HPDE6-E6E7 (cell line): Measurements from ENCODE around the gene CEP152.
A peak's percentile ranks its signal among the peaks of the same experiment; 100 is the strongest.
"Not testable (repeated sequence)": the region's sequence is repeated elsewhere in the genome, so short reads cannot be mapped to it uniquely, and the experiment has no call there.

Source experiments
- DNase-seq: peaks from one replicate; pipeline ENCODE4 v3.0.0; 2011; ENCODE audit warnings: missing footprints; ENCODE audit errors: extremely low spot score

CEP152 gene

GRCh38 chr15:48810414-48811324 lies at the start of gene CEP152:
Gene CEP152, minus strand, starts transcription at chr15:48811069. Its CDS starts 5,420 bp downstream, at chr15:48805649.
- peak; percentile 90 for DNase-seq

DNA sequence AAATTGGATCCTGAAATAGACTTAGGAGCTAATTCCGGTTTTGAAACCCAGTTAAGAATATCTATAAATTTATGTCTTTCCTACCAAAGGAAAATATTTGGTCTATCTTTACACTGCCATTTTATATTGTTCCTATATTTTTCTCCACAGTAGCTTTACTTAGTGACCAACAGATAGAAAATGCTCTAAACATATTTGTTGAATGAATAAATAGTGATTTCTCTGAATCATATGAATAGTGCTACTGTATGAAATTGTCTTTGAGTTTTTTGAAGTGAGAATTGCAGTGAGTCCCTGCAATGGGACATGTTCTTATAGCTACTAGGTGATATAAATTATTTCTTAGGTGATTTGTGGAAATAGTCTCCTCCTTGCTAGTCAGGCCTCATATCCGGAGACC lies 48.6 kb upstream of the CEP152 start:
- no peak for DNase-seq

DNA sequence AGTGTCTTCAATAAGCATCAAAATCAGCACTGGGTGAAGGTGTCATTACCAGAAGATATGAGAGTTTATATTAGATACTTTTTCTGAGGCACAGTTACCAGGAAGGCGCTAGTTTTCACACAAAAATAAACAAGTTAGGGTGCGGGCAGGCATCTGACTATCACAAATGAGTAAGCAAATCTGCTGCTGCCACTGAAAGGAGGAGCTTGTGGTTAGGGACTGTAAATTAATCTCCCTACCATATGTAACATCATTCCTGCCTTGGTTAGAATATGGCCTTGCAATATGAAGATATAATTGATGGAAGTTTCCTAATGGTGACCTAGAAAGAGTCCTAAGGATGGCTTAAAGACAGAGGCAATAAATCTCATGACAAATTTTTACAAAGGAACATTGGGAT lies 47.5 kb upstream of the CEP152 start:
- no peak for DNase-seq

- no peak for DNase-seq
Measured at GRCh38 chr15:48856942-48857341, 46.1 kb upstream of the CEP152 start.

DNA sequence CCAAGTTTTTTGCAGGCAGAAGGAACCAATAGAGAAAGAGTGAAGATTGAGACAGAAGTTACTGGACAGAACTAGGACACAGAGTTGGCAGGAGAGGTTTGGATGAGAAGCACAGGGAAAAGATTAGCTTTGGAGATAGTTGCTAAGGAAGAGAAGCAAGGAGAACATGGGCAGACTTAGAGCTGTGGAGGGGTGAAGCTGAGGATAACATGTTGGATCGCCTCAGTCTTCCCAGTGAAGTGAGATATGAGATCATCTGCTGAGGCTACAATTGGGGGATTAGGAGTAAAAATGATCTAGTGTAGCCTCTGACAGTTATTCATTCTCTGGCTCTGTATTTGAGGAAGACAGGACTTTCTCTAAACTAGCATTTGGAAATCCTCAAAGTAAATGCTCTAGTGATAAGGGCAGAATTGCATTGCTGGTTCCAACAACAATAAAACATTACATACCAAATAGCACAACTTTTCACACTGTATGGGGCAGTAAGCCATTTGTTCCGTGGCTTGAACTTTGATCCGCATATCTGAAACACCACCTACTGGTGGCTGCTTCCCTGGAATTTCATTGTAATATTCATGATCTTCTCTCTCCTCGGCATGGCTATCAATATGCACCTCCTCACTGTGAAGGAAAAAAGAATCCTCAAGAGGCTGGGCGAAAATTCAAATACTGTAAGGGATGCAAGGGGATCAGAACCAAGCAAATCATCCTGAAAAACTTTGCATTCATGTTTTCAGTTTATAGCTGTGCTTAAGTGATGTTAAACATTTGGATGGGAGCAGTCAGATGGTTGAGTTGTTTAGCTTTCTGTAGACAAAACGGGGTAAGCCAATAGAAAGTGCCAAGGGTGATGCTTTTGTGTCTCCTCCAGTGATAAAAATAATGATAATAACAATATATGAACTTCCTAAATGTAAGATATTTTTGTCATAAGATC lies 44.9 kb upstream of the CEP152 start:
- DNase-seq: peak; percentile 19

- DNase-seq: not testable (repeated sequence)
Measured at GRCh38 chr15:48854434-48854833, 43.6 kb upstream of the CEP152 start.

GRCh38 chr15:48851956-48852355 lies 41.1 kb upstream of the CEP152 start:
- DNase-seq: no peak

- DNase-seq: no peak
Measured at GRCh38 chr15:48850648-48851047, 39.8 kb upstream of the CEP152 start.

DNA sequence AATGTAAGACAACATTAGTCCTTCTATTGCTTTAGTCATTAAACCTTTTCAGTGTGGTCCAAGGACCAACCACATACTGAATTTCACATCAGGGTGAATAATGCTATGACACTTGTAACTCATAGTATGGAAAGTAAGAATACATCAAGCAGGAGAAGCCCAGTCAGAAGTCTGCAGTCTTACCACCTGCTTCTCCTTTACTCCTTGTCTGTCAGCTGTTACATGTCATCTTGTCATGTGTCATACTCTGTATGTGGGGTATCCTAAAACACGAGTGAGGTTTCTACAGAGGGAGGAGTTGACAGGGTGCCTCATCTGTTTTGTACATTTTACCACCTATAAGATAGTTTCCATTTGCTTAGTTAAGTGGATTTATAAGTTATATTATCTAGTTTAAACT lies 34.3 kb upstream of the CEP152 start:
- no peak for DNase-seq

- no peak for DNase-seq
Measured at GRCh38 chr15:48842501-48842900, 31.6 kb upstream of the CEP152 start.

DNA sequence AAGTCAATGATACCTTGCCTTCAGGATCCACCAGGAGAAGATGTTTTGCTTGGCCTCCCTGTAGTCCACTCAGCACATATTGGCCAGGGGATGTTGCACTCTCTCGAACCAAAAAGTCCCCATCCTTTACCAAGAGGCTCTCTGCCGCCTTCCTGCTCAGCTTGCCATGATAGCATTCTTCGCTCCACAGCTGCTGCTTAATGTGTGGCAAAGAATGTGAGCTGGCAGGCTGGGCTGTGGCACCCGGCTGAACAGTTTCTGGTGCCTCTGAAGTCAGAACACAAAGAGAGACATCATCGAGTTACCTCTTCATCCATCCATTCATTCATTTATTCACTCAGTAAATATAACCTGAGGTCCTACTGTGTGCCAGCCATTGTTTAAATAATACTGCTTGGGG lies 23.9 kb upstream of the CEP152 start:
- DNase-seq: no peak

DNA sequence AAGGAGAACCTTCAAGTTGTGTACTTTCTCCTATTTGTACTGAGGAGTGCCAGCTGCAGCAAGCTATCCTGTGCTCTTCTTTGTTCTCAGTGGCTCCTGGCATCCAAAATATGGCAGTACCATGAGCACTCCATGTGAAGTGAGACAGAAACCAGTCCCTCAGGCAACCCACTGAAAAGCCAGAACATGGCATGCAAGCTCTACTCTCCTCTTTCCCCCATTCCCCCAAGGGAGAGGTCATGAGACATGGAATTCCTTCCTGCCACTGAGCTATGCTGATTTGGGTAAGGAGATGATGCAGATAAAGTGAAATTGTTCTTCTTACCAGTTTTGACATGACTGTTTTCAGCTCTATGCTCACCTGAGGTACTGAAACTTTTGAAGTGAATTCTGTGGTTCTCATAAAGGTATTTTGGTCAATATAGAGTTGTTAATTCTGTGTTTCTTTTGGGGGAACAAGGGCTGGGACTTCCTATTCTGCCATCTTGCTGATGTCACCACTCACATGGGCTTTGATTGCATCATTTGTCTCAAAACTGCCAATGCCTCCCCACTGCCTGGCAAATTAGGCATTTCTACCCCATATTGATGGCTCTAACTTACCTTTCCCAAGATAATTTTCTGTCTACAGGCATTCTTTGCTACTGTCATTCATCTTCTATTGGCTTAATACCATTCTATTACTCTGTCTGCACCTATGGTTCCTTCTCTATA lies 22.8 kb upstream of the CEP152 start:
- no peak for DNase-seq

DNA sequence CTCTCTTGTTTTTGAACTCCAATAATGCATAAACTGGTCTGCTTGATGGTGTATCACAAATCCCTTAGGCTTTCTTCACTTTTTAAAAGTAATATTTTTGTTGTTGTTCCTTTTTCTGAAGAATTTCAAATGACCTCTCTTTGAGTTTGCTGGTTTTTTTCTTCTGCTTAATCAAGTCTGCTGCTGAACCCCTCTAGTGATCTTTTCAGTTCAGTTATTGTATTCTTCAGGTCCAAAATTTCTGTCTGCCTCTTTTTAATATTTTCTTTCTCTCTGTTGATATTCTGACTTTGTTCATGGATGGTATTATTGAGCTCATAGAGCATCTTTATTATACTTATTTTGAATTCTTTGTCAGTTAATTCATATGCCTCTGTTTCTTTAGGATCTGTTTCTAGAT lies 21.8 kb upstream of the CEP152 start:
- no peak for DNase-seq

- DNase-seq: no peak
Measured at GRCh38 chr15:48828906-48829305, 18.0 kb upstream of the CEP152 start.

- no peak for DNase-seq
Measured at GRCh38 chr15:48828471-48828870, 17.6 kb upstream of the CEP152 start.

DNA sequence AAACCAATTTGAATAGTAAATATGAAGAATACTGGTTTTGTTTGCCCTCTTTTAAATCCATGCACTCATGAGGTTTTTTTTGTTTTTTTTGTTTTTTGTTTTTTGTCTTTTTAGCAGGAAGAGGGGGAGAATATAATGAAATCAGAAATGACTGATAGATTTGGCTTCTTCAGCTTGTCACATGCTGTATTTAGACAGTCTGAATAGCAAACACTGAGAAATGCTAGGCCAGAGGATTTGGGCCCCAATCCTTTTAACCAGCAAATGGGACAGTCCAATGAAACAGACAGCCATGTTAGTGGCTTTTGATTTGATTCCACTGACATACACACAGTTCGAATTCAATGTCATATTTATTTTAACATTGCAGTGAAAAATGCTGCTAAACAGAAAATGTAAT lies 14.2 kb upstream of the CEP152 start:
- no peak for DNase-seq

DNA sequence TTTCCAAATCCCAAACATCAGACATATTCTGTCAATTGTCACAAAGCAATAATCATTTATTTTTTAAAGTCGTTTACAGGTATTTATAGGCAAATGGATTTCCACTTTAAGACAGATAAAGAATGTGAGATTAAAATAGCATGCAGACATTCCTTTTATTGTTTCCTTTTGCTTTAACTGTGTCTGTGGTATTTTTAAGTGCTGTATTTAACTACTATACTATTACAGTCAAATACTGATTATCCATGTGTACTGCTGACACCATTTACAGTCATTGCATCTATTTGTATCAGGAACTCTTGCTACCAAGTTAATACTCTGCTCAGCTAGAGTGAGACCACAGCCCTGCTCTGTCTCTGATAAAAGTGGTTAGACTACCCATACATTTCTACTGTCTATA lies 12.8 kb upstream of the CEP152 start:
- DNase-seq: no peak

GRCh38 chr15:48823237-48823636 lies 12.4 kb upstream of the CEP152 start:
- no peak for DNase-seq

DNA sequence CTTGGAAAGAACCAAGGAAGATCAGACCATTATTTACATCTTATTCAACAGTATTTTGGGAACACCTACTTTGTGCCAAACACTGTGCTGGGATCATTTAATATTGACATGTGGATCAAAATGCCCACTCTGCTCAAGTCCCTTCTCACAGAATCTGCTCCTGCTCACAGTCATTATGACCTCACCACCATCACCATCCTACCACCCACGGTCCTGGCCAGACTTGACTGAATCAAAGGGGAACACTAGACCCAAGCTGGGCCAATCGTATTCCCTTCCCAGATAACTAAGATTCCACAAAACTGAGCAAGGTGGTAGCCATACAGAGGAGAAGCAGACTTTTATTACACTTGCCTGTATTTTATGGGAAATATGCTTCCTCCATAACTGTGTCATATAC lies 3.4 kb upstream of the CEP152 start:
- DNase-seq: no peak

GRCh38 chr15:48811325-48811958 lies 573 bp upstream of the CEP152 start:
- DNase-seq: no peak

DNA sequence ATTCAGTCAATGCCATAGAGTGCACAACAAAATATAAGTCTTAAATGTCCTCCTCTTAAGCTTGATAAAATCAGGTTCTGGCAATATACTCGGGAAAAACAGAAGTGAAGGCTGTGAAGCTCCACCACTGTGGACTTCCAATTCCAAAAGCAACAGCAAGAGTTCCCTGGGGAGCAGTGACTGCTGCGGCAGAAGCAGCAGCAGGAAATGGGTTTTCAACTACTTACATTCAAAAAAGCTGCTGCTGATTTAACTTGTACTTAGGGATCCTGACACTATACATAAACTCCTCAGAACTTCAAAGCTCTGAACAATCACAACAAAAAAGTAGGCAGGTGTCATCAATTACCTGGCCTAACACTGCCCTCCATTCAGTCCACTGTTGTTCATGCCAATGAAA lies 4.7 kb downstream of the CEP152 start:
- no peak for DNase-seq
